Prostate gland (tissue), 1 donor: ENCODE data around the gene NDST1.
A peak's percentile ranks its signal among the peaks of the same experiment; 100 is the strongest.

Experiments used
- POLR2A ChIP-seq: fragments of 450-650 bp; IDR thresholded peaks from one replicate; pipeline ENCODE4 v1.6.1; 2016; ENCODE audit warnings: antibody characterized with exemption, mild to moderate bottlenecking
- POLR2AphosphoS5 ChIP-seq: sonication (generic); formaldehyde crosslinking; IDR thresholded peaks from one replicate; pipeline ENCODE4 v1.6.1; 2017; ENCODE audit warnings: antibody characterized with exemption

GRCh38 chr5:150473673-150474358 lies 34.1 kb upstream of the NDST1 start:
- no peak for TF ChIP-seq POLR2A
- TF ChIP-seq POLR2AphosphoS5, result peak; percentile 13
